IPS-20b (cell line): ENCODE measurements around the gene TMEM214.

Experiments used
- H3K27ac ChIP-seq: one replicate; pipeline ENCODE4 v1.5.1; 2013; ENCODE audit warnings: low read length
- H3K27me3 ChIP-seq: 2 replicates; pipeline ENCODE4 v1.6.1; 2013; ENCODE audit warnings: mild to moderate bottlenecking, low read length, inconsistent platforms; ENCODE audit not compliant: insufficient read depth
- H3K36me3 ChIP-seq: 2 replicates; pipeline ENCODE4 v1.6.1; 2013; ENCODE audit warnings: low read depth, mild to moderate bottlenecking, inconsistent platforms, low read length, moderate library complexity; ENCODE audit not compliant: insufficient read depth
- H3K4me1 ChIP-seq: 2 replicates; pipeline ENCODE4 v1.6.1; 2013; ENCODE audit warnings: mild to moderate bottlenecking, control low read depth, inconsistent platforms, low read length, moderate library complexity; ENCODE audit not compliant: insufficient read depth
- H3K4me3 ChIP-seq: 2 replicates; pipeline ENCODE4 v1.5.1; 2013; ENCODE audit warnings: mild to moderate bottlenecking, low read length, inconsistent platforms
- H3K9ac ChIP-seq: 2 replicates; pipeline ENCODE4 v1.6.1; 2013; ENCODE audit warnings: low read depth, mild to moderate bottlenecking, inconsistent platforms, low read length, moderate library complexity
- H3K9me3 ChIP-seq: 2 replicates; pipeline ENCODE4 v1.6.1; 2013; ENCODE audit warnings: mild to moderate bottlenecking, low read depth, low read length, inconsistent platforms; ENCODE audit not compliant: insufficient read depth

The TMEM214 gene

GRCh38 chr2:27089111-27089954, 56.6 kb downstream of the TMEM214 start:
- Histone ChIP-seq H3K9ac (no peak overlapping the region), H3K9me3 (no peaks in the 10 kb centered on the region), H3K27me3 (peaks cover 30% of the 10 kb centered on the region), H3K4me1 (peaks cover 8% of the 10 kb centered on the region; the same call in 1 of the 2 replicates), H3K4me3 (no peak overlapping the region), H3K27ac (no peak overlapping the region), H3K36me3 (no peaks in the 10 kb centered on the region)
